Prostate gland (tissue), 2 donors: ENCODE data around the gene PLCB1. TPM values are rescaled to one million over a fixed set of nuclear protein-coding genes. Genes with fewer than 3 reads are reported as not detected.

Source experiments
- DNase-seq: peaks from one replicate; pipeline ENCODE4 v3.0.0-alpha.2; 2019; ENCODE audit warnings: low spot score
- H3K27ac ChIP-seq, 2 donors: fragments of 200-600 bp; sonication (generic); 2 replicates each; pipeline ENCODE4 v1.5.1; 2017 to 2019
- H3K27me3 ChIP-seq: fragments of 200-600 bp; sonication (generic); replicated peaks from 2 replicates; pipeline ENCODE4 v1.5.1; 2019; ENCODE audit not compliant: insufficient read depth
- H3K36me3 ChIP-seq, 2 donors: fragments of 200-600 bp; sonication (generic); 1 replicate in 1 of 2; 2 replicates in 1 of 2; pipeline versions ENCODE4 v1.5.1 to v1.8.1; 2017 to 2019
- H3K4me1 ChIP-seq: fragments of 200-600 bp; sonication (generic); replicated peaks from 2 replicates; pipeline ENCODE4 v1.5.1; 2019
- H3K4me3 ChIP-seq, 2 donors: fragments of 200-600 bp; sonication (generic); 2 replicates each; pipeline ENCODE4 v1.5.1; 2017 to 2019
- H3K9me3 ChIP-seq: fragments of 200-600 bp; sonication (generic); 2 replicates; pipeline ENCODE4 v1.5.1; 2017
- POLR2A ChIP-seq: fragments of 450-650 bp; IDR thresholded peaks from one replicate; pipeline ENCODE4 v1.6.1; 2016; ENCODE audit warnings: antibody characterized with exemption, mild to moderate bottlenecking
- POLR2AphosphoS5 ChIP-seq: sonication (generic); formaldehyde crosslinking; IDR thresholded peaks from one replicate; pipeline ENCODE4 v1.6.1; 2017; ENCODE audit warnings: antibody characterized with exemption
- WGBS: methylation state at CpG from one replicate; pipeline ENCODE4 v1.1.5; 2018; 5-methylcytosine and 5-hydroxymethylcytosine counted together
- intact Hi-C: fragments of 100-400 bp; cut with DNase I; formaldehyde crosslinking; loops from one replicate; pipeline ENCODE4 v1.14.2; 2022
- total RNA-seq, 2 donors: library from RNA; depleted of rRNA; stranded (reverse); fragments of >200 nt; gene quantifications; one replicate each; pipeline ENCODE4 v1.1.0, GENCODE V29; 2016
- TF ChIP-seq, protein P1 (sequence below), 4 experiments: fragments of 200-600 bp in 2 of 4; fragments of 450-650 bp in 2 of 4; sonication (generic) in 2 of 4; IDR thresholded peaks; 1 replicate in 3 of 4; 2 replicates in 1 of 4; pipeline ENCODE4 v1.5.1; 2016 to 2019; ENCODE audit warnings: antibody characterized with exemption in 4 of 4, mild to moderate bottlenecking in 2 of 4, moderate library complexity in 2 of 4

Gene PLCB1
- total RNA-seq, 2 donors from 2014 or later, result 24.3 to 26.3 TPM

DNA sequence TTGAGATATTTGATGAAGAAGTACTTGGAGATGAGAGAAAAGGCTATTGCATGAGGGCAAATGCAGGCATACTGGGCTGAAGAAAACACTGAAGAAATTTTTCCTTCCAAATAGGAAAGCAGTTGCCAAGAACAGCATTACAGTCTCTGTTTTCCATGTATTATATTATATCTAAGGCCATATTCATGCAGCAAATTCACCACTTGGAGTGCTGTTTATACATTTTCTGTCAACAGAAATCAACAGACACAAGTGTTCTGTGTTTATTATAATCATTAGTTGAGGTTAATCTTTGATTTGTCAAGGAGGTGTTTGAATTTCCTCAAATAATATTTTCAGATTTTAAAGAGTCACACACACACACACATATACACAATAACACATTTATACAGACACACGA, 668.0 kb downstream of the PLCB1 start:
- DNase-seq, result no peak
- TF ChIP-seq, protein P1, sequence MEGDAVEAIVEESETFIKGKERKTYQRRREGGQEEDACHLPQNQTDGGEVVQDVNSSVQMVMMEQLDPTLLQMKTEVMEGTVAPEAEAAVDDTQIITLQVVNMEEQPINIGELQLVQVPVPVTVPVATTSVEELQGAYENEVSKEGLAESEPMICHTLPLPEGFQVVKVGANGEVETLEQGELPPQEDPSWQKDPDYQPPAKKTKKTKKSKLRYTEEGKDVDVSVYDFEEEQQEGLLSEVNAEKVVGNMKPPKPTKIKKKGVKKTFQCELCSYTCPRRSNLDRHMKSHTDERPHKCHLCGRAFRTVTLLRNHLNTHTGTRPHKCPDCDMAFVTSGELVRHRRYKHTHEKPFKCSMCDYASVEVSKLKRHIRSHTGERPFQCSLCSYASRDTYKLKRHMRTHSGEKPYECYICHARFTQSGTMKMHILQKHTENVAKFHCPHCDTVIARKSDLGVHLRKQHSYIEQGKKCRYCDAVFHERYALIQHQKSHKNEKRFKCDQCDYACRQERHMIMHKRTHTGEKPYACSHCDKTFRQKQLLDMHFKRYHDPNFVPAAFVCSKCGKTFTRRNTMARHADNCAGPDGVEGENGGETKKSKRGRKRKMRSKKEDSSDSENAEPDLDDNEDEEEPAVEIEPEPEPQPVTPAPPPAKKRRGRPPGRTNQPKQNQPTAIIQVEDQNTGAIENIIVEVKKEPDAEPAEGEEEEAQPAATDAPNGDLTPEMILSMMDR (IDR thresholded peaks at IDR 0.05), result no peak
- TF ChIP-seq POLR2A, result no peak
- TF ChIP-seq POLR2AphosphoS5, result no peak
- no peaks in the 10 kb centered on the region for H3K9me3 ChIP-seq
- H3K4me3 ChIP-seq, result no peak overlapping the region
- intact Hi-C loops, result no loop called here
- H3K36me3 ChIP-seq, result no peaks in the 10 kb centered on the region
- H3K27ac ChIP-seq, result no peak overlapping the region
- 48% methylated on average over 1 of the region's 1 CpG for WGBS
- H3K27me3 ChIP-seq, result no peaks in the 10 kb centered on the region
- H3K4me1 ChIP-seq, result no peaks in the 10 kb centered on the region

DNA sequence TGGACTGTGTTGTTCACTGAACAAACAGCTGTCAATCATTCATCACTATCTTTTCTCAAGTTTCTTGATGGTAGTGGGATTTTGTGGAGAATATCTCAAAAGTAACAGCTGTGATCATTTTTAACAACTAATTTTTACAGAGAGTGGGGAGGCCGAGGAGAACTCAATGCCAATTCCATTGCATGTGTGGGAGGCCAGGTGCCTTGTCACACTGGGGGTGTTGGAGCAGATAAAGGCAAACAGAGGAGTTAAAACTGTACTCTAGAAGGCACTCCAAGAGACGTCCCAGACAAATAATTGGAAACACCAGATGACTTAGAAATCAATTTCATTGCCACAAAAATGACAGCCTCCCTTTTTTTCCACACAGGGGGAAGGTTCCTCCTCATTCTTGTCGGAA, 669.6 kb downstream of the PLCB1 start:
- TF ChIP-seq POLR2AphosphoS5 (no peak), POLR2A (no peak)
- TF ChIP-seq, protein P1 (IDR thresholded peaks at IDR 0.05), result no peak
- 91% methylated on average over 3 of the region's 3 CpGs for WGBS
- no peak for DNase-seq
- intact Hi-C loops, result no loop called here
- Histone ChIP-seq H3K9me3 (no peaks in the 10 kb centered on the region), H3K27me3 (no peaks in the 10 kb centered on the region), H3K4me3 (no peak overlapping the region), H3K27ac (no peak overlapping the region), H3K4me1 (no peaks in the 10 kb centered on the region), H3K36me3 (no peaks in the 10 kb centered on the region)

DNA sequence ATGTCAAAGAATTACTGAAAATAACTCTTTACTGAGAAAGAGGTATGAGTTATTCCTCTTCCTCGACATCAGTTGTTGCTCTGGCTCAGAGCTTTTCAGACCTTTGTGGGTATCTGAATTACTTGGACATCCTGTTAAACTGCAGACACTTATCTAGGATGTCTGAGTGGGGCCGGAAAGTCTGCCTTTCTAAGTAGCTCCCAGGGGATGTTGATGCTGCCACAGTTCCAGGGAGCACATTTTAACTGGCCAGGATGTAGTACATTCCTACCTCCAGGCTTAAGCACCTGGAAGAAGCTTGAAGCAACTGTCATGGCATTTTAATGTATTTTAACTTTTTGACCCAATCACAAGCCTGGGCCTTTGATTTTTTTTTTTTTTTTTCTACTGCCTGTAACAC, 671.0 kb downstream of the PLCB1 start:
- TF ChIP-seq, protein P1 (IDR thresholded peaks at IDR 0.05), result no peak
- no peak for TF ChIP-seq POLR2AphosphoS5
- no peak for TF ChIP-seq POLR2A
- H3K36me3 ChIP-seq, result no peaks in the 10 kb centered on the region
- H3K27ac ChIP-seq, result no peak overlapping the region
- H3K4me3 ChIP-seq, result no peak overlapping the region
- WGBS, result 71% methylated on average over 2 of the region's 2 CpGs
- H3K9me3 ChIP-seq, result no peaks in the 10 kb centered on the region
- intact Hi-C loops, result no loop called here
- no peaks in the 10 kb centered on the region for H3K27me3 ChIP-seq
- no peak for DNase-seq
- no peaks in the 10 kb centered on the region for H3K4me1 ChIP-seq

DNA sequence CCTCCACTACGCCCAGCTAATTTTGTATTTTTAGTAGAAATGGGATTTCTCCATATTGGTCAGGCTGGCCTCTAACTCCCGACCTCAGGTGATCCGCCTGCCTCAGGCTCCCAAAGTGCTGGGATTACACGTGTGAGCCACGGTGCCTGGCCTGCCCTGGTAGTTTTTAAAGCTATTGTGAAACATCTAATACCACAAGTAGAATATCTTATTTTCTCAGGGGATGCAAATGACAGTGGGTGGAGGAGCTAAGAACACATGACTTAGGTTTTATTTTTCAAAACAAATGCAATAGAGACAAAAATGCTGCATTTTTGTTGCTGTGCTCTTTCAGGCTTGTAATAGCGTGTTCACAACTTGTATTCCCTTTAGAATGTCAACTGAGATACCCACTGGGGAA, 671.9 kb downstream of the PLCB1 start:
- Histone ChIP-seq H3K27me3 (no peaks in the 10 kb centered on the region), H3K9me3 (no peaks in the 10 kb centered on the region), H3K4me1 (no peaks in the 10 kb centered on the region), H3K36me3 (no peaks in the 10 kb centered on the region), H3K4me3 (no peak overlapping the region), H3K27ac (no peak overlapping the region)
- intact Hi-C loops, result no loop called here
- no peak for TF ChIP-seq POLR2A
- TF ChIP-seq, protein P1 (IDR thresholded peaks at IDR 0.05), result no peak
- no peak for TF ChIP-seq POLR2AphosphoS5
- WGBS, result 89% methylated on average over 6 of the region's 6 CpGs
- no peak for DNase-seq

DNA sequence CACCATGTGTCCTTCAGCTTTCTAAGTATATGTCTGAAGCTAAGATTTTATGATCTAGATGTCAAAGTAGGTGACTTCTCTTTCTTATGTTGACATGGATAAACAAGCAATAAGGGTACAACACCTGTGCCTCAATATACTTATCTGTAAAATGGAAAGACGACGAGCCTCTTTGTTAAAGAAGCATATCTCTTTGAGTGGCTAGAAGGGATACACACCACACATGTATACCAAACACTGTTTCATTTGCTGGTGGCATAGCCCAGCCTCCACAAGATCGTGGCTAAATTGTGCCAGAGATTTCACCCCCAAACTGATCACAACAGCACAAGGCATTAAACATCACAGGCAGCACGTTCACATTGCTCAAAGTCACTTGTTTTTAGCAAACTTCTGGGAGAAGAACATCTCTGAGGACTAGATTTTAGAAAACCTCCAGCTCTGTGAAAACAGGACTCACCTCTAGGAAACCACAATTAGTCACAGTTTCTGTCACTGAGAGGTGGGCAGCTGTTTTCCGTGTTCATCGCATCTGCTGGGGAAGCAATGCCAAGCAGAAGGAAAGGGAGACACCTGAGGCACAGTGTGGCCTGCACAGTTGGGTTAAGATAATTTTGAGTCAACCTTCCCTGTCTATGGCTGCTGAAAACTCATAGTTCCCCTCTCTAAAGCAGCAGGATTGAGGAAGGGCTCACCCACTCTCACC, 673.8 kb downstream of the PLCB1 start:
- WGBS, result 91% methylated on average over 6 of the region's 6 CpGs
- intact Hi-C loops, result no loop called here
- no peak for DNase-seq
- Histone ChIP-seq H3K4me3 (no peak overlapping the region), H3K27ac (no peak overlapping the region), H3K27me3 (no peaks in the 10 kb centered on the region), H3K4me1 (no peaks in the 10 kb centered on the region), H3K9me3 (no peaks in the 10 kb centered on the region), H3K36me3 (no peaks in the 10 kb centered on the region)
- TF ChIP-seq POLR2AphosphoS5, result no peak
- TF ChIP-seq, protein P1 (IDR thresholded peaks at IDR 0.05), result no peak
- TF ChIP-seq POLR2A, result no peak
